Neutrophil (primary cell): Measurements from ENCODE around the gene PODNL1.

ENCODE experiments used
- H3K27ac ChIP-seq: fragments of 200-600 bp; sonication (generic); 2 replicates; pipeline ENCODE4 v1.5.1; 2016; ENCODE audit warnings: mild to moderate bottlenecking, moderate library complexity
- H3K27me3 ChIP-seq: fragments of 200-600 bp; sonication (generic); 2 replicates; pipeline ENCODE4 v1.6.0; 2016; ENCODE audit warnings: mild to moderate bottlenecking
- H3K36me3 ChIP-seq: fragments of 200-600 bp; sonication (generic); 2 replicates; pipeline ENCODE4 v1.5.1; 2017
- H3K4me1 ChIP-seq, 2 experiments: fragments of 200-600 bp in 1 of 2; sonication (generic) in 1 of 2; 1 replicate in 1 of 2; 2 replicates in 1 of 2; pipeline versions ENCODE4 v1.5.1 to v1.6.1; 2013 to 2016; ENCODE audit warnings: low read depth in 1 of 2, low read length in 1 of 2, mild to moderate bottlenecking in 1 of 2, moderate library complexity in 1 of 2; ENCODE audit not compliant: control insufficient read depth in 1 of 2, insufficient read depth in 1 of 2
- H3K4me3 ChIP-seq, 2 experiments: fragments of 200-600 bp in 1 of 2; sonication (generic) in 1 of 2; 1 replicate in 1 of 2; 2 replicates in 1 of 2; pipeline ENCODE4 v1.5.1; 2013 to 2016; ENCODE audit warnings: low read depth in 1 of 2, low read length in 1 of 2, mild to moderate bottlenecking in 1 of 2, moderate library complexity in 1 of 2
- H3K9me3 ChIP-seq: fragments of 200-600 bp; sonication (generic); 2 replicates; pipeline ENCODE4 v1.5.1; 2016
- TF ChIP-seq, protein P1 (sequence below): fragments of 200-600 bp; sonication (generic); IDR thresholded peaks from 2 replicates; pipeline ENCODE4 v1.5.1; 2016; ENCODE audit warnings: antibody characterized with exemption

The PODNL1 gene

DNA sequence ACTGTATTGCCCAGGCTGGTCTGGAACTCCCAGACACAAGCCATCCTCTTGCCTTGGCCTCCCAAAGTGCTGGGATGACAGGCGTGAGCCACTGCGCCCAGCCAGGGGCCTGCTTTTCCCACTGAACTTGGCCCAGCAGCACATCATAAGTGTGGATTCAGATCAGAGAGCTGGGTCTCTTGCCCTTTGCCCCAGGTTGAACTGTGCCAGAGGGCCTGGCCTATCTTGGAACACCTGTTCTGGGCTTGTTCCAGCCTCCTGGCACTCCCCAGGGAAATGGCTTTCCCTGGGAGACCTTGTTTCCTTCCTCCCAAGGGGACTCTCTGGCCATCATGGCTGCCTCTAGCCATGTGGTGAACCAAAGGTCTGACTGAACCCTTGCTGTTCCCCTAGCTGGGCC is 28.8 kb downstream of the PODNL1 start:
- Histone ChIP-seq H3K27me3 (no peaks in the 10 kb centered on the region), H3K4me1 (peaks cover 14 to 20% of the 10 kb centered on the region in 2 experiments), H3K9me3 (no peaks in the 10 kb centered on the region), H3K27ac (no peak overlapping the region), H3K36me3 (peaks cover 22% of the 10 kb centered on the region), H3K4me3 (no peak overlapping the region)
- TF ChIP-seq, protein P1, sequence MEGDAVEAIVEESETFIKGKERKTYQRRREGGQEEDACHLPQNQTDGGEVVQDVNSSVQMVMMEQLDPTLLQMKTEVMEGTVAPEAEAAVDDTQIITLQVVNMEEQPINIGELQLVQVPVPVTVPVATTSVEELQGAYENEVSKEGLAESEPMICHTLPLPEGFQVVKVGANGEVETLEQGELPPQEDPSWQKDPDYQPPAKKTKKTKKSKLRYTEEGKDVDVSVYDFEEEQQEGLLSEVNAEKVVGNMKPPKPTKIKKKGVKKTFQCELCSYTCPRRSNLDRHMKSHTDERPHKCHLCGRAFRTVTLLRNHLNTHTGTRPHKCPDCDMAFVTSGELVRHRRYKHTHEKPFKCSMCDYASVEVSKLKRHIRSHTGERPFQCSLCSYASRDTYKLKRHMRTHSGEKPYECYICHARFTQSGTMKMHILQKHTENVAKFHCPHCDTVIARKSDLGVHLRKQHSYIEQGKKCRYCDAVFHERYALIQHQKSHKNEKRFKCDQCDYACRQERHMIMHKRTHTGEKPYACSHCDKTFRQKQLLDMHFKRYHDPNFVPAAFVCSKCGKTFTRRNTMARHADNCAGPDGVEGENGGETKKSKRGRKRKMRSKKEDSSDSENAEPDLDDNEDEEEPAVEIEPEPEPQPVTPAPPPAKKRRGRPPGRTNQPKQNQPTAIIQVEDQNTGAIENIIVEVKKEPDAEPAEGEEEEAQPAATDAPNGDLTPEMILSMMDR: no peak

DNA sequence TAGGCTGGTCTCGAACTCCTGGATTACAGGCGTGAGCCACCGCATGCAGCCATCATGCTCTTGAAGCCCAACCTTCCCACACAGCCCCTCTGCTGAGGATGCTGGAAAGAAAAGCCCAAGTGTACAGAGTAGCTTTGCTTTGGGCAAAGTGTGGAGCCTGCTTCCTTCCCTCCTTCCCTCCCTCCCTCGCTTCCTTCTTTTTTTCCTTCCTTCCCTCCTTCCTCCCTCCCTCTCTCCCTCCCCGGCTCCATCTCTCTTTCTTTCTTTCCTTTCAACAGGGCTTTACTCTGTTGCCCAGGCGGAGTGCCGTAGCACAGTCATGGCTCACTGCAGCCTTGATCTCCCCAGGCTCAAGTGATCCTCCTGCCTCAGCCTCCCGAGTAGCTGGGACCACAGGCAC is 29.5 kb downstream of the PODNL1 start:
- TF ChIP-seq, protein P1: no peak
- Histone ChIP-seq H3K36me3 (peaks cover 17% of the 10 kb centered on the region), H3K27ac (no peak overlapping the region), H3K4me1 (peaks cover 14 to 20% of the 10 kb centered on the region in 2 experiments), H3K27me3 (no peaks in the 10 kb centered on the region), H3K9me3 (no peaks in the 10 kb centered on the region), H3K4me3 (no peak overlapping the region)

DNA sequence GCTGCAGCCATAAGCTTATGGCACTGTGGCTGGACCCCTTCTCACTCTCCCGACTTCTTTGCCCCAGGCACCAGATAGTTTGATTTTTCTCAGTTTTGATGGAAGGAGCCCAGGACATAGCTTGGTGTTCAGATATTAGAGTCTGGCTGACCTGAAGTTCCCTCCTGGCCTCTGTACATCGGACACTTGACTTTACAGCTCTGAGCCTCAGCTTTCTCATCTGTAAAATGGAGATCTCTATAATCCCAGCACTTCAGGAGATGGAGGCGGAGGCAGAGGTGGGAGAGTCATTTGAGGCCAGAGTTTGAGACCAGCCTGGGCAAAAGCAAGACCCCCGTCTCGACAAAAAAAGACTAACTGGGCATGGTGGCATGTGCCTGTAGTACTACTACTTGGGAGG is 31.3 kb downstream of the PODNL1 start:
- no peaks in the 10 kb centered on the region for H3K27me3 ChIP-seq
- H3K9me3 ChIP-seq: no peaks in the 10 kb centered on the region
- H3K36me3 ChIP-seq: no peaks in the 10 kb centered on the region
- peak overlapping the region; percentile 49 for H3K27ac ChIP-seq
- TF ChIP-seq, protein P1: no peak
- peak overlapping the region; percentile 83 to 94 for H3K4me3 ChIP-seq
- peaks cover 14 to 20% of the 10 kb centered on the region in 2 experiments for H3K4me1 ChIP-seq

DNA sequence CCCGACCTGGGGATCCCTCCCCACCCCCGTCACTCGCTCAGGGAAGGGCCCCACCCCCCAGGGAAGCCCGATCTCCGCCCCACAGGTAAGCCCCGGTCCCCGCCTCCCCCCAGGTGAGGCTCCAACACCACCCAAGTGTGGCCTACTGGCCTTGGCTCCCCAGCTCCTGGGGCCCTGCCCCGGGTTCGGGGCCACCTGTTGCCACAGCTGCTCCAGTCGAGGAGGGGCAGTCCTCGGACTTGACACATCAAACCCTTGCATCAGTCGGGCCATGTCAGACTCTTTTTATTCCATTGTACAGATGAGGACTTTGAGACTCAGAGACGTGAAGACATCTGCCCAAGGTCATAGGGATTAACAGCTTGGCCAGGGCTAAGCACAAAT is 31.7 kb downstream of the PODNL1 start:
- TF ChIP-seq, protein P1: no peak
- H3K4me1 ChIP-seq: peaks cover 14 to 20% of the 10 kb centered on the region in 2 experiments
- H3K27me3 ChIP-seq: no peaks in the 10 kb centered on the region
- peak overlapping the region; percentile 83 to 94 for H3K4me3 ChIP-seq
- H3K27ac ChIP-seq: peak overlapping the region; percentile 49
- H3K9me3 ChIP-seq: no peaks in the 10 kb centered on the region
- H3K36me3 ChIP-seq: no peaks in the 10 kb centered on the region

DNA sequence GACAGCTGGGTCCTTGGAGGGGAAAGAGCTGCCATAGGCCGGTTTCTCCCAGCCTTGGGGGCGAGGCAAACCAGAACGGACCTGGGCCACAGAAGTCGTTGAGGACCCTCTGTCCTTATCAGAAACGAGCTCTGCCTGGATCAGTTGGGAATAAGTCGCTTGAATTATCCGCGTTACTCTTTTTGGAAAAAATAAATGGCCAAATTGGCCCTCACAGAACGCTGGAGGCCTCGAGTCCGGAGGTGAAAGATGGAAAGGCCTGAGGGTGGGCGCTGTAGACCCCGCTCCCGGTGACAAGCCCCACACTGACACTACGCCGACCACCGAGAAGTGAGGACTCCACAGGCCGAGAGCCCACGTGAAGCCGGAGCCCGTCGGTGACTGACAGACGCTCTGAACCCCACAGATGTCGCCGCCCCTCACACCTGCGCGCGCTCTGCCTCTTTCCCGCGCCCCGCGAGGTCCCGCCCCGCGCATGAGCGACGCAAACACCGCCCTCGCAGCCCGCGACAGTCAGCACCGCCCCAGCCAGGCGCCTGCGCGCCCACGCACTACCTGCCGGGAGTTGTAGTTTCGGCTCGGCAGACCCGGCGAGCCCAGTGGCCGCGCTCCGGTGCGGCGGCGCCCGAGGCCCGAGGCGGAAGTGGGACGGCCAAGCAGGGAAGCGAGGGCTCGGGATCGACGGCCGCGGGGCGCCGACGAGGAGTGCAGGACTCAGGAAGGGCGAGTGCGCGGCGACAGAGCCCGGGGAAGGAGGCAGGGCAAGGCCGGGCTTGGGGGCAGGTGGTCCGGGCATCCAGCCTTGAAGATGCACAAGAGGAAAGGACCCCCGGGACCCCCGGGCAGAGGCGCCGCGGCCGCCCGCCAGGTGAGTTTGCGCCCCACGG is 32.3 kb downstream of the PODNL1 start, which contains the start of the genes BRME1 and CC2D1A:
Gene BRME1, minus strand, starts transcription at position 484 of the 887 bp plus-strand sequence. CDS start 1,225 bp downstream, outside the sequence.
Gene CC2D1A, plus strand, starts transcription at position 568 of the 887 bp plus-strand sequence. Its CDS starts 241 bp downstream, at position 809.
- H3K4me3 ChIP-seq: peak within 1 kb of the TSS; percentile 83 to 94
- H3K36me3 ChIP-seq: no peaks in the 10 kb centered on the region
- H3K9me3 ChIP-seq: no peaks in the 10 kb centered on the region
- peak within 1 kb of the TSS; percentile 49 for H3K27ac ChIP-seq
- H3K4me1 ChIP-seq: peaks cover 14 to 15% of the 10 kb centered on the region in 2 experiments
- no peaks in the 10 kb centered on the region for H3K27me3 ChIP-seq
- TF ChIP-seq, protein P1: peak; percentile 29
